Measurements from ENCODE around the gene MFRP. TPM values are rescaled to one million over a fixed set of nuclear protein-coding genes. Genes with fewer than 3 reads are reported as not detected.

The MFRP gene
- total RNA-seq, 2 donors from 2014 or later = not detected

DNA sequence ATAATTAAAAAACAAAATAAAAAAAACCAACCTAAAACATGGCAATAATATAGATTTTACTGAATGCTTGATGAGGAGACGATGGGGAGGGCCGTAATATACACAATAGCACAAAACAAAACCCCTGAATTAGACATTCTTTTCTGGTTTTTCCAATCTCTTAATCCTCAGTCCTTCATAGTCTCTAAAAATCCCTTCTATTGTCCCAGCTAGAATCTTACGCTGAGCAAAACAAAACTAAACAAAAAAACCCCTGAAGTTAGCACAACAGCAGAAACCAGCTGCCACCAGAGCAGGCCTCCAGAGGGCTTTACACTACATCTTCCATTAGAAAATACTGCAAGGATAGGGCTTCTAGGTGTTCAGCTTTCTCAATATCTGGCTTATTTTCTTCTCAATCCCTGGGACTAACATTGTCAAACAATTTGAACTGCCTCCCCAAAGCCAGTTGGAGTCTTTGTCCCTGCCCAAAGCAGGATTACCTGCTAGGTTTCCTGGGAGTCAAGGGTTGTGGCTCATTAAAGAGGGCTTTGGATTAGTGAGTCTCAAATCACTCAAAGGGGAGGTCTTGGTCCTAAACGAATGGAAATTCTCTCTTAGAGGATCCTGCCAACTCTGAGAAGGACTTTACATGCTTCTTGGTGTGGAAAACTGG lies 14.3 kb downstream of the MFRP start:
- H3K9me3 ChIP-seq = no peaks in the 10 kb centered on the region
- no peak overlapping the region for H3K4me3 ChIP-seq
- H3K4me1 ChIP-seq (replicated peaks) = peaks cover 11% of the 10 kb centered on the region
- no peak overlapping the region for H3K27ac ChIP-seq
- intact Hi-C loops (cut with DNase I) = no loop called here
- no peak for DNase-seq (ENCODE audit: low spot score)
- 79% methylated on average over 4 of the region's 4 CpGs for WGBS
- no peak for TF ChIP-seq POLR2A (IDR thresholded peaks at IDR 0.05)
- TF ChIP-seq, protein P1, sequence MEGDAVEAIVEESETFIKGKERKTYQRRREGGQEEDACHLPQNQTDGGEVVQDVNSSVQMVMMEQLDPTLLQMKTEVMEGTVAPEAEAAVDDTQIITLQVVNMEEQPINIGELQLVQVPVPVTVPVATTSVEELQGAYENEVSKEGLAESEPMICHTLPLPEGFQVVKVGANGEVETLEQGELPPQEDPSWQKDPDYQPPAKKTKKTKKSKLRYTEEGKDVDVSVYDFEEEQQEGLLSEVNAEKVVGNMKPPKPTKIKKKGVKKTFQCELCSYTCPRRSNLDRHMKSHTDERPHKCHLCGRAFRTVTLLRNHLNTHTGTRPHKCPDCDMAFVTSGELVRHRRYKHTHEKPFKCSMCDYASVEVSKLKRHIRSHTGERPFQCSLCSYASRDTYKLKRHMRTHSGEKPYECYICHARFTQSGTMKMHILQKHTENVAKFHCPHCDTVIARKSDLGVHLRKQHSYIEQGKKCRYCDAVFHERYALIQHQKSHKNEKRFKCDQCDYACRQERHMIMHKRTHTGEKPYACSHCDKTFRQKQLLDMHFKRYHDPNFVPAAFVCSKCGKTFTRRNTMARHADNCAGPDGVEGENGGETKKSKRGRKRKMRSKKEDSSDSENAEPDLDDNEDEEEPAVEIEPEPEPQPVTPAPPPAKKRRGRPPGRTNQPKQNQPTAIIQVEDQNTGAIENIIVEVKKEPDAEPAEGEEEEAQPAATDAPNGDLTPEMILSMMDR (IDR thresholded peaks at IDR 0.05) = no peak
- TF ChIP-seq POLR2AphosphoS5 (IDR thresholded peaks at IDR 0.05) = no peak
- H3K27me3 ChIP-seq (replicated peaks; ENCODE audit: insufficient read depth) = no peaks in the 10 kb centered on the region
- H3K36me3 ChIP-seq = no peaks in the 10 kb centered on the region

DNA sequence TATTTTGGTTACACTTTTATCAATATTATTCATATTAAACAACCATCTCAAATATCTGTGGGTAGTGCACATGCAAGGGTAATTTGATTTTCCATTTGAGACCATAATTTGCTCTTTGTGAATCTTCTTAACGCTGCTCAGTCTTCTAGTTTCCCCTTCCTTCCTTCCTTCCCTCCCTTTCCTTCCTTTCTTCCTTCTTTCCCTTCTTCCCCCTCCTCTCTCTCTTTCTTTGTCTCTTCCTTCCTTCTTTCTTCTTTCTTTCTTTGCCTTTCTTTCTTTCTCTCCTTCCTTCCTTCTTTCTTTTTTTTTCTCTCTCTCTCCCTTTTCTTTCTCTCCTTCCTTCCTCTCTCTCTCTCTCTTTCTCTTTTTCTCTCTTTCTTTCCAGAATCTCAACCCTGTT lies 16.3 kb downstream of the MFRP start:
- 71% methylated on average over 1 of the region's 1 CpG for WGBS
- H3K27me3 ChIP-seq (replicated peaks; ENCODE audit: insufficient read depth) = no peaks in the 10 kb centered on the region
- H3K27ac ChIP-seq = no peak overlapping the region
- DNase-seq (ENCODE audit: low spot score) = no peak
- no peak for TF ChIP-seq POLR2AphosphoS5 (IDR thresholded peaks at IDR 0.05)
- TF ChIP-seq POLR2A (IDR thresholded peaks at IDR 0.05) = no peak
- TF ChIP-seq, protein P1 (IDR thresholded peaks at IDR 0.05) = no peak
- H3K4me1 ChIP-seq (replicated peaks) = peaks cover 5% of the 10 kb centered on the region
- H3K9me3 ChIP-seq = no peaks in the 10 kb centered on the region
- intact Hi-C loops (cut with DNase I) = no loop called here
- H3K4me3 ChIP-seq = no peak overlapping the region
- H3K36me3 ChIP-seq = no peaks in the 10 kb centered on the region

DNA sequence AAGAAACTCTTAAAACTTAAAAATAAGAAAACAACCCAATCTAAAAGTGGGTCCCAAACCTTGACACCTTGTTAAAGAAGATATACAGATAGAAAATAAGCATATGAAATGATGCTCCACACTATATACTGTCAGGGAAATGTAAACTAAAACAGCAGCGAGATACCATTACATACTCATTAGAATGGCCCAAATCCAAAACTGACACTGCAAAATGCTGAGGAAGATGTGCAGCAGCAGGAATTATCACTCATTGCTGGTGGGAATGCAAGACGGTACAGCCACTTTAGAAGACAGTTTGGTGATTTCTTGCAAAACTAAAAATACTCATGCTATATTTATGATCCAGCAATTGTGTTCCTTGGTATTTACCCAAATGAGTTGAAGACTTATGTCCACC lies 17.2 kb downstream of the MFRP start:
- Histone ChIP-seq H3K4me3 (no peak overlapping the region), H3K4me1 (replicated peaks) (no peaks in the 10 kb centered on the region), H3K36me3 (no peaks in the 10 kb centered on the region), H3K27me3 (replicated peaks; ENCODE audit: insufficient read depth) (no peaks in the 10 kb centered on the region), H3K9me3 (no peaks in the 10 kb centered on the region), H3K27ac (no peak overlapping the region)
- WGBS = 55% methylated on average over 2 of the region's 2 CpGs
- no peak for DNase-seq (ENCODE audit: low spot score)
- intact Hi-C loops (cut with DNase I) = no loop called here
- TF ChIP-seq POLR2A (IDR thresholded peaks at IDR 0.05) = no peak
- no peak for TF ChIP-seq POLR2AphosphoS5 (IDR thresholded peaks at IDR 0.05)
- TF ChIP-seq, protein P1 (IDR thresholded peaks at IDR 0.05) = no peak

DNA sequence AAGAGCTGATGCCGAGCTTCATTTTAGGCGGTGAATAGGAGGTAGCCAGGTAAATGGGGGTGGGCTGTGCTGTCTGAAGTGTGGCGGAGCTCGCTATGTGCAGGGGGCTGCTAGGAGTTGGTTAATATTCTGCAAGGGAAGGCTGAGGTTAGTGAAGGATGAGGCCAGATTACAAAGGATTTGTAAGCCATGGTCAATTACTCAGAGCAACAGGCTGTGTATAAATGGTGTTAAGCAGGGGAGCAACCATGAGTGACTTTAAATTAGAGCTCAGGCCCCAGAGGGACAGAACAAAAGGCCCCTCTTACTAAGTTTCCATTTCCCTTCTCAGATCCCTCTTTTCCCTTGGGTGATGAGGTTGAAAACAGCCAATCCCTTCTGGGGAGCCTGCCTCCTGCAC lies 22.3 kb downstream of the MFRP start:
- 49% methylated on average over 4 of the region's 4 CpGs for WGBS

More for the DNA sequence above, 22.3 kb downstream of the MFRP start:
- no peaks in the 10 kb centered on the region for H3K9me3 ChIP-seq
- H3K4me1 ChIP-seq (replicated peaks) = no peaks in the 10 kb centered on the region
- no peak overlapping the region for H3K27ac ChIP-seq
- no peak for DNase-seq (ENCODE audit: low spot score)
- H3K36me3 ChIP-seq = no peaks in the 10 kb centered on the region
- H3K4me3 ChIP-seq = no peak overlapping the region
- H3K27me3 ChIP-seq (replicated peaks; ENCODE audit: insufficient read depth) = peaks cover 5% of the 10 kb centered on the region
- TF ChIP-seq, protein P1 (IDR thresholded peaks at IDR 0.05) = no peak
- no peak for TF ChIP-seq POLR2AphosphoS5 (IDR thresholded peaks at IDR 0.05)
- TF ChIP-seq POLR2A (IDR thresholded peaks at IDR 0.05) = no peak
- intact Hi-C loops (cut with DNase I) = loop anchor here (5.0 kb wide), 2 partner anchors 117 to 222 kb away; partner anchors contain the start of genes CBL and DPAGT1
